Smooth muscle cell (in vitro differentiated cells): ENCODE results near the gene NLRP8. TPM values are rescaled to one million over a fixed set of nuclear protein-coding genes. Genes with fewer than 3 reads are reported as not detected.

ENCODE experiments used
- DNase-seq: peaks from one replicate; lab custom pipeline; 2025; ENCODE audit not compliant: unreplicated experiment; lab: John Stamatoyannopoulos, UW
- H2AFZ ChIP-seq: fragments of 200-600 bp; sonication (generic); 2 replicates; pipeline ENCODE4 v1.6.0; 2016; ENCODE audit warnings: antibody characterized with exemption, low read depth, mild to moderate bottlenecking
- H3F3A ChIP-seq: fragments of 200-600 bp; sonication (generic); 2 replicates; pipeline ENCODE4 v1.6.0; 2017; ENCODE audit warnings: antibody characterized with exemption, low read depth
- H3K27ac ChIP-seq: fragments of 200-600 bp; sonication (generic); 2 replicates; pipeline ENCODE4 v1.5.1; 2016; ENCODE audit warnings: low read depth, mild to moderate bottlenecking
- H3K27me3 ChIP-seq: fragments of 200-600 bp; sonication (generic); 2 replicates; pipeline ENCODE4 v1.6.1; 2016; ENCODE audit warnings: low read depth, mild to moderate bottlenecking
- H3K36me3 ChIP-seq: fragments of 200-600 bp; sonication (generic); 2 replicates; pipeline ENCODE4 v1.5.1; 2016; ENCODE audit warnings: low read depth
- H3K4me1 ChIP-seq: fragments of 200-600 bp; sonication (generic); 2 replicates; pipeline ENCODE4 v1.5.1; 2016; ENCODE audit warnings: low read depth
- H3K4me2 ChIP-seq: fragments of 200-600 bp; sonication (generic); 2 replicates; pipeline ENCODE4 v1.6.0; 2016; ENCODE audit warnings: mild to moderate bottlenecking
- H3K4me3 ChIP-seq: fragments of 200-600 bp; sonication (generic); 2 replicates; pipeline ENCODE4 v1.5.1; 2016; ENCODE audit warnings: mild to moderate bottlenecking
- H3K79me2 ChIP-seq: fragments of 200-600 bp; sonication (generic); 2 replicates; pipeline ENCODE4 v1.6.0; 2016; ENCODE audit warnings: low read depth, mild to moderate bottlenecking
- H3K9ac ChIP-seq: fragments of 200-600 bp; sonication (generic); 2 replicates; pipeline ENCODE4 v1.6.0; 2016; ENCODE audit warnings: low read depth
- H3K9me3 ChIP-seq: fragments of 200-600 bp; sonication (generic); replicated peaks from 2 replicates; pipeline ENCODE4 v1.5.1; 2016; ENCODE audit warnings: low read depth
- H4K20me1 ChIP-seq: fragments of 200-600 bp; sonication (generic); 2 replicates; pipeline ENCODE4 v1.6.0; 2016; ENCODE audit warnings: low read depth
- WGBS: methylation state at CpG from one replicate; pipeline ENCODE4 v1.1.7; 2016; ENCODE audit warnings: low lambda C conversion rate; 5-methylcytosine and 5-hydroxymethylcytosine counted together
- polyA plus RNA-seq: library from polyadenylated mRNA; unstranded; fragments of >200 nt; fragmentation: Nextera tagmentation; extraction: Ambion mirVana; gene quantifications from 2 replicates; pipeline ENCODE4 v1.2.1, GENCODE V29; 2016
- total RNA-seq: library from RNA; depleted of rRNA; stranded (reverse); fragments of >200 nt; gene quantifications from 2 replicates; pipeline ENCODE4 v1.2.3, GENCODE V29; 2014
- TF ChIP-seq, protein P1 (sequence below): fragments of 200-600 bp; sonication (generic); IDR thresholded peaks from 2 replicates; pipeline ENCODE4 v1.5.1; 2017; ENCODE audit warnings: borderline replicate concordance, mild to moderate bottlenecking, antibody characterized with exemption; ENCODE audit not compliant: insufficient read depth, poor library complexity, severe bottlenecking

The NLRP8 gene
- total and polyA plus RNA-seq, 2 experiments from 2014 or later: not detected

DNA sequence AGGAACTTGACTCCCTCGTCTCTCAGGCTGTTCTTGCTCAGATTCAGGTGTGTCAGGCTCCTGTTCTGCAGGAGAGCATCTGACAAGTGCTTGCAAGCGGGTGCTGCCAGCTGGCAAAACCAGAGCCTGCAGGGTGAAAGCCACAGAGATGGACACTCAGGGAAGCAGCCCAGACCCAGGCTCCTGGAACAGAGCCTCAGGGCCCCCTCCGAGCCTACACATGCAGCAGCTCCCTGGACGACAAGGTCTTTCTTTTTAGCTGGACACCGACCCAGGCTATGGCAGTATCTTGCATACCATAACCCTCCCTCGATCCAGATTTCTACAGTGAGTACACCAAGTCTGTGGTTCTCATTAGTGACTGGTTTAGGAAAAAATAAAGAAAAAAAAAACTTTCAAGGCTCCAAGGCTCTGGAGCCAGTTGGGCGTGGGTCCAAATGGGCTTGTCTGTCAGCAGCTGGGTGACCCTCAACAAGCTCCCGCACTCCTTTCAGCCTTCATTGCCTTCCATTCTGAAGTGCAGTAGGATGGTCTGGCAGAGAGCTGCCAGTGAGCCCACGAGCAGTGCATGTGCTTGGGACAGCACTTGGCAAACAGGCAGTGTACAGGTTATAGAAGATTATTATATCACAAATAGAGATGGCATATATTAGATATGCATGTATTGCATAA lies 45.4 kb upstream of the NLRP8 start:
- Histone ChIP-seq H3K27me3 (no peaks in the 10 kb centered on the region), H3F3A (no peaks in the 10 kb centered on the region), H3K27ac (no peak overlapping the region), H3K9me3 (peaks cover 4% of the 10 kb centered on the region), H3K4me2 (no peak overlapping the region), H4K20me1 (no peaks in the 10 kb centered on the region), H2AFZ (no peak overlapping the region), H3K79me2 (no peaks in the 10 kb centered on the region), H3K4me1 (no peaks in the 10 kb centered on the region), H3K36me3 (no peaks in the 10 kb centered on the region), H3K4me3 (no peak overlapping the region), H3K9ac (no peak overlapping the region)
- DNase-seq: no peak
- 74% methylated on average over 9 of the region's 9 CpGs for WGBS
- TF ChIP-seq, protein P1, sequence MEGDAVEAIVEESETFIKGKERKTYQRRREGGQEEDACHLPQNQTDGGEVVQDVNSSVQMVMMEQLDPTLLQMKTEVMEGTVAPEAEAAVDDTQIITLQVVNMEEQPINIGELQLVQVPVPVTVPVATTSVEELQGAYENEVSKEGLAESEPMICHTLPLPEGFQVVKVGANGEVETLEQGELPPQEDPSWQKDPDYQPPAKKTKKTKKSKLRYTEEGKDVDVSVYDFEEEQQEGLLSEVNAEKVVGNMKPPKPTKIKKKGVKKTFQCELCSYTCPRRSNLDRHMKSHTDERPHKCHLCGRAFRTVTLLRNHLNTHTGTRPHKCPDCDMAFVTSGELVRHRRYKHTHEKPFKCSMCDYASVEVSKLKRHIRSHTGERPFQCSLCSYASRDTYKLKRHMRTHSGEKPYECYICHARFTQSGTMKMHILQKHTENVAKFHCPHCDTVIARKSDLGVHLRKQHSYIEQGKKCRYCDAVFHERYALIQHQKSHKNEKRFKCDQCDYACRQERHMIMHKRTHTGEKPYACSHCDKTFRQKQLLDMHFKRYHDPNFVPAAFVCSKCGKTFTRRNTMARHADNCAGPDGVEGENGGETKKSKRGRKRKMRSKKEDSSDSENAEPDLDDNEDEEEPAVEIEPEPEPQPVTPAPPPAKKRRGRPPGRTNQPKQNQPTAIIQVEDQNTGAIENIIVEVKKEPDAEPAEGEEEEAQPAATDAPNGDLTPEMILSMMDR: no peak

GRCh38 chr19:55907286-55907685 lies 40.3 kb upstream of the NLRP8 start:
- Histone ChIP-seq H4K20me1 (no peaks in the 10 kb centered on the region), H2AFZ (no peak overlapping the region), H3K9ac (no peak overlapping the region), H3K27ac (no peak overlapping the region), H3F3A (no peaks in the 10 kb centered on the region), H3K79me2 (no peaks in the 10 kb centered on the region), H3K27me3 (no peaks in the 10 kb centered on the region), H3K36me3 (no peaks in the 10 kb centered on the region), H3K4me3 (no peak overlapping the region), H3K9me3 (peaks cover 13% of the 10 kb centered on the region), H3K4me2 (no peak overlapping the region), H3K4me1 (no peaks in the 10 kb centered on the region)
- TF ChIP-seq, protein P1: no peak
- WGBS: 75% methylated on average over 7 of the region's 7 CpGs
- no peak for DNase-seq

DNA sequence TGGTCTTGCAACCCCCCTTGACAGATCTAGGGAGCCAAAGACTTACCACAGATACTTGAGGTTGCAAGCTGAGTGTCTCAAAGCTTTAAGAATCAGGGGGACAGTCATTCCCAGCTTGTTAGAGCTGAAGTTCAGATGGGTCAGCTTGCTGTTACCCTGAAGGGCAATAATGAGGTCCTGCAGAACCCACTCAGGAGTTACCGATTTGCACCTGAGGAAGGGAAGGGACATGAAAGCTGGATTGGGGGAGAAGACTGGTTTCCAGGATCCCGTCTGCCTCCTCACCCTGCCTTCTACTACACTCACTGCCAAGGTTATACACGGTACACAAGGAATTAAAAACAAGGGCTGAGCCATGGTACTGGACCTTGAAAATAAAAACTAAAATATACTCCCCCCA lies 39.9 kb upstream of the NLRP8 start:
- Histone ChIP-seq H3K27me3 (no peaks in the 10 kb centered on the region), H3K4me2 (no peak overlapping the region), H3K4me1 (no peaks in the 10 kb centered on the region), H3K79me2 (no peaks in the 10 kb centered on the region), H3K36me3 (no peaks in the 10 kb centered on the region), H3F3A (no peaks in the 10 kb centered on the region), H3K4me3 (no peak overlapping the region), H2AFZ (no peak overlapping the region), H4K20me1 (no peaks in the 10 kb centered on the region), H3K9ac (no peak overlapping the region), H3K9me3 (peaks cover 18% of the 10 kb centered on the region), H3K27ac (no peak overlapping the region)
- WGBS: 68% methylated on average over 3 of the region's 3 CpGs
- DNase-seq: no peak
- TF ChIP-seq, protein P1: no peak

GRCh38 chr19:55909801-55910200 lies 37.8 kb upstream of the NLRP8 start:
- H3K9ac ChIP-seq: no peak overlapping the region
- no peaks in the 10 kb centered on the region for H3K79me2 ChIP-seq
- no peak for DNase-seq
- 34% methylated on average over 2 of the region's 2 CpGs for WGBS
- H3K4me2 ChIP-seq: no peak overlapping the region
- H3K4me1 ChIP-seq: no peaks in the 10 kb centered on the region
- H3K36me3 ChIP-seq: no peaks in the 10 kb centered on the region
- H2AFZ ChIP-seq: no peak overlapping the region
- peaks cover 19% of the 10 kb centered on the region for H3K9me3 ChIP-seq
- TF ChIP-seq, protein P1: no peak
- no peak overlapping the region for H3K27ac ChIP-seq
- no peaks in the 10 kb centered on the region for H3F3A ChIP-seq
- H3K27me3 ChIP-seq: no peaks in the 10 kb centered on the region
- H4K20me1 ChIP-seq: no peaks in the 10 kb centered on the region
- H3K4me3 ChIP-seq: no peak overlapping the region
